ENCODE data around the gene KCNN3.

DNA sequence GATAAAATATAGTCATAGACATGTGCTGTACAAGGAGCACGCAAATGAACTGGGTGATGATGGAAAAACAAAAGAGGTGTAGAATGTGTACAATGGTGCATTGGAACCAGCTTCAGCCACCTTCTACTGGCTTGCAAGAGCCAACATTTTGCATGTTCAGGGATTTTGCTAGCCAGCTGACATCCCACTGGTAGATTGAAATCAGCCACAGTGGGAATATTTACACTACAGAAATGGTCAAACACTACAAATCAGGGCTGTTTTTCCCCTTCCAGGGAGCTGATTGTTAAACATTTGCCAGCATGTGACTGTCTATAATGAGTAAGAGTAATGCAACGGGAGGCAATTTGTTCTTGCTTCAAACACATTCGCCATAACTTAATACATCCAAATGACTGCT is 43.2 kb upstream of the KCNN3 start:
- TF ChIP-seq POLR2A (IDR thresholded peaks at IDR 0.05; ENCODE audit: low read length) (no peak), GATA1 (IDR thresholded peaks at IDR 0.05; ENCODE audit: low read depth, low read length) (no peak)
